ENCODE results near the gene TMEM167A. TPM values are rescaled to one million over a fixed set of nuclear protein-coding genes. Genes with fewer than 3 reads are reported as not detected.

The TMEM167A gene
- total and polyA plus RNA-seq, 2 experiments from 2014 or later: 106 to 211 TPM

DNA sequence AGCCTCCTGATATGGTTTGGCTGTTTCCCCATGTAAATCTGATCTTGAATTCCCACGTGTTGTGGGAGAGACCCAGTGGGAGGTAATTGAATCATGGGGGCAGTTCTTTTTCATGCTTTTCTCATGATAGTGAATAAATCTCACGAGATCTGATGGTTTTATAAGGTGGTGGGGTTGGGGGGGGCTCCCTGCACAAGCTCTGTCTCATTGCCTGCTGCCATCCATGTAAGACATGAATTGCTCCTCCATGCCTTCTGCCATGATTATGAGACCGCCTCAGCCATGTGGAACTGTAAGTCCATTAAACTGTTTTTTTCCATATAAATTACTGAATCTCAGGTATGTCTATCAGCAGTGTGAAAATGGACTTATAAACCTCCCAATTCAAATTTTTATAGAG is 13.0 kb upstream of the TMEM167A start:
- Histone ChIP-seq H3K27ac (no peak overlapping the region), H3K79me2 (ENCODE audit: insufficient read depth) (no peaks in the 10 kb centered on the region; the same call in 1 of the 2 replicates), H3K4me1 (ENCODE audit: insufficient read depth) (peaks cover under 1% of the 10 kb centered on the region; the same call in 1 of the 2 replicates), H3K9me2 (ENCODE audit: insufficient read depth) (no peaks in the 10 kb centered on the region), H3K27me3 (replicated peaks; ENCODE audit: insufficient read depth) (no peaks in the 10 kb centered on the region), H3K9ac (no peak overlapping the region), H3K4me2 (ENCODE audit: unreplicated experiment) (no peak overlapping the region), H2AFZ (no peak overlapping the region), H3K36me3 (ENCODE audit: low read depth) (no peaks in the 10 kb centered on the region), H3K4me3 (no peak overlapping the region), H3F3A (ENCODE audit: insufficient read depth) (no peaks in the 10 kb centered on the region), H4K20me1 (ENCODE audit: insufficient read depth) (no peaks in the 10 kb centered on the region), H3K9me3 (ENCODE audit: low read depth) (no peaks in the 10 kb centered on the region)
- DNase-seq: no peak
- in situ Hi-C loops (cut with MboI): no loop called here
- no peak for TF ChIP-seq EZH2phosphoT487 (IDR thresholded peaks at IDR 0.05; ENCODE audit: insufficient read depth, low read depth)
- no peak for TF ChIP-seq EZH2 (IDR thresholded peaks at IDR 0.05; ENCODE audit: insufficient read depth, poor library complexity, severe bottlenecking)
- 88 to 89% methylated on average over 3 of the region's 3 CpGs for WGBS, 2 experiments (ENCODE audit: low coverage in 1 of 2, low lambda C conversion rate in 2 of 2, missing lambda C conversion rate in 2 of 2)

GRCh38 chr5:83085106-83085505 is 7.9 kb upstream of the TMEM167A start:
- in situ Hi-C loops (cut with MboI): no loop called here
- WGBS, 2 experiments (ENCODE audit: low coverage in 1 of 2, low lambda C conversion rate in 2 of 2, missing lambda C conversion rate in 2 of 2): 87 to 97% methylated on average over 2 of the region's 2 CpGs

DNA sequence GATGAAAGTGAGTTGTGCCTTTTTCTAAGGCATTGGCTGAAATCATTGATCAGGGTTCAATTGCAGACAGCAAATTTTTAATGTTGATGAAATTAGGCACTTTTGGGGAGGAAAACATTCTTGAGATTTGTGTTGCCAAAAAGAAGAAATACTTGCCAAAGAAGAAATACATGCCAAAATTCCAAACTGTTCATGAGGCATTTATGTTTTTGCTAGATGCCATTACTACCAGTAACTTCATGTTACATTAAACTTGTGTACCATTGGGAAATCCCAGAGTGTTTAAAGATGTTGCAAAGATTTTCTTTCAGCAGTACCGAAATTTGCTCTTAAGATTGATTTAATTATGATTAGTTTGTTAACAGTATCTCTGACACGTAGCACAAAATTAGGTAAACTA is 7.1 kb upstream of the TMEM167A start:
- peak; percentile 16 for DNase-seq
- no peaks in the 10 kb centered on the region for H3K9me3 ChIP-seq (ENCODE audit: low read depth)
- H3K27me3 ChIP-seq (replicated peaks; ENCODE audit: insufficient read depth): no peaks in the 10 kb centered on the region
- 77 to 78% methylated on average over 2 of the region's 2 CpGs for WGBS, 2 experiments (ENCODE audit: low coverage in 1 of 2, low lambda C conversion rate in 2 of 2, missing lambda C conversion rate in 2 of 2)
- no peaks in the 10 kb centered on the region for H3K4me1 ChIP-seq (ENCODE audit: insufficient read depth)
- H3K79me2 ChIP-seq (ENCODE audit: insufficient read depth): peaks cover 3% of the 10 kb centered on the region; the same call in 1 of the 2 replicates
- no peaks in the 10 kb centered on the region for H3K9me2 ChIP-seq (ENCODE audit: insufficient read depth)
- no peak for TF ChIP-seq EZH2 (IDR thresholded peaks at IDR 0.05; ENCODE audit: insufficient read depth, poor library complexity, severe bottlenecking)
- TF ChIP-seq EZH2phosphoT487 (IDR thresholded peaks at IDR 0.05; ENCODE audit: insufficient read depth, low read depth): no peak
- H4K20me1 ChIP-seq (ENCODE audit: insufficient read depth): no peaks in the 10 kb centered on the region
- H3K4me2 ChIP-seq (ENCODE audit: unreplicated experiment): no peak overlapping the region
- H3K4me3 ChIP-seq: no peak overlapping the region
- no peak overlapping the region for H3K9ac ChIP-seq
- H3F3A ChIP-seq (ENCODE audit: insufficient read depth): no peaks in the 10 kb centered on the region
- in situ Hi-C loops (cut with MboI): no loop called here
- no peak overlapping the region for H2AFZ ChIP-seq
- H3K27ac ChIP-seq: no peak overlapping the region
- no peaks in the 10 kb centered on the region for H3K36me3 ChIP-seq (ENCODE audit: low read depth)

More at GRCh38 chr5:83085106-83085505, 7.9 kb upstream of the TMEM167A start:
- Histone ChIP-seq H3K36me3 (ENCODE audit: low read depth) (no peaks in the 10 kb centered on the region), H3K9ac (no peak overlapping the region), H3K4me3 (no peak overlapping the region), H3K79me2 (ENCODE audit: insufficient read depth) (no peaks in the 10 kb centered on the region; the same call in 1 of the 2 replicates), H3K27me3 (replicated peaks; ENCODE audit: insufficient read depth) (no peaks in the 10 kb centered on the region), H2AFZ (no peak overlapping the region), H3K9me2 (ENCODE audit: insufficient read depth) (no peaks in the 10 kb centered on the region), H3K9me3 (ENCODE audit: low read depth) (no peaks in the 10 kb centered on the region), H3K27ac (no peak overlapping the region), H3F3A (ENCODE audit: insufficient read depth) (no peaks in the 10 kb centered on the region), H3K4me1 (ENCODE audit: insufficient read depth) (no peaks in the 10 kb centered on the region), H3K4me2 (ENCODE audit: unreplicated experiment) (no peak overlapping the region), H4K20me1 (ENCODE audit: insufficient read depth) (no peaks in the 10 kb centered on the region)
- no peak for TF ChIP-seq EZH2phosphoT487 (IDR thresholded peaks at IDR 0.05; ENCODE audit: insufficient read depth, low read depth)
- no peak for TF ChIP-seq EZH2 (IDR thresholded peaks at IDR 0.05; ENCODE audit: insufficient read depth, poor library complexity, severe bottlenecking)
- DNase-seq: no peak

DNA sequence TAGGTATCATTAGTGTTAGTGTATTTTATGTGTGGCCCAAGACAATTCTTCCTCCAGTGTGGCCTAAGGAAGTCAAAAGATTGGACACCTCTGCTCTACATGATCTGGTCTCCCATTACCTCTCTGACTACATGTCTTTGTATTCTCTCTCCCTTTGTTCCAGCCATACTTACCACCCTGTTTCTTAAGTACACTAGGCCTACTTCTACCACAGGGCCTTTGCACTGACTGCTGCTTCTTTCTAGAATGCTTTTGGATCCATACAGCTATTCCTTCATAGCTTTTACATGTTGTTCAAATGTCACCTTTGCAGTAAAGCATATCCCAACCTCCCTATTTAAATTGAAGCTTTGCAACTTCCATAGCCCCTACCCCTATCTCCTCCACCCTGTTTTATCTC is 5.6 kb upstream of the TMEM167A start:
- Histone ChIP-seq H3F3A (ENCODE audit: insufficient read depth) (0 out of 2 replicates have a peak, but pooled peaks cover 3% of the 10 kb centered on the region), H3K36me3 (ENCODE audit: low read depth) (no peaks in the 10 kb centered on the region), H3K4me1 (ENCODE audit: insufficient read depth) (0 out of 2 replicates have a peak, but pooled peaks cover 6% of the 10 kb centered on the region), H3K9me2 (ENCODE audit: insufficient read depth) (no peaks in the 10 kb centered on the region), H3K4me3 (no peak overlapping the region), H3K4me2 (ENCODE audit: unreplicated experiment) (no peak overlapping the region), H3K9me3 (ENCODE audit: low read depth) (no peaks in the 10 kb centered on the region), H2AFZ (no peak overlapping the region), H3K9ac (no peak overlapping the region), H3K27me3 (replicated peaks; ENCODE audit: insufficient read depth) (no peaks in the 10 kb centered on the region), H4K20me1 (ENCODE audit: insufficient read depth) (no peaks in the 10 kb centered on the region), H3K79me2 (ENCODE audit: insufficient read depth) (peaks cover 19% of the 10 kb centered on the region), H3K27ac (no peak overlapping the region)
- no peak for DNase-seq
- TF ChIP-seq EZH2 (IDR thresholded peaks at IDR 0.05; ENCODE audit: insufficient read depth, poor library complexity, severe bottlenecking) (no peak), EZH2phosphoT487 (IDR thresholded peaks at IDR 0.05; ENCODE audit: insufficient read depth, low read depth) (no peak)
- in situ Hi-C loops (cut with MboI): no loop called here
